B cell (primary cell): ENCODE measurements around the gene DDR2. TPM values are rescaled to one million over a fixed set of nuclear protein-coding genes. Genes with fewer than 3 reads are reported as not detected.

Experiments used
- ATAC-seq: fragments of 200-7000 bp; cut with Tn5 transposase; one replicate; pipeline ENCODE4 v1.10.0; 2021; ENCODE audit warnings: low read depth, mild to moderate bottlenecking, moderate number of reproducible peaks, moderate library complexity
- CTCF ChIA-PET: fragments of 350-600 bp; sonication (Branson Sonifier 250); formaldehyde crosslinking; loops from one replicate; lab custom pipeline; 2021; ENCODE audit warnings: antibody characterized with exemption, inconsistent platforms; lab: Charles Lee
- POLR2A ChIA-PET: fragments of 350-600 bp; sonication (Branson Sonifier 250); formaldehyde crosslinking; loops from one replicate; lab custom pipeline; 2021; ENCODE audit warnings: antibody characterized with exemption; lab: Charles Lee
- DNase-seq: peaks from one replicate; pipeline ENCODE4 v3.0.0; 2013
- H2AFZ ChIP-seq: 2 replicates; pipeline ENCODE4 v1.6.1; 2012; ENCODE audit warnings: mild to moderate bottlenecking, low read depth, low read length; ENCODE audit not compliant: insufficient read depth, poor library complexity, severe bottlenecking
- H3K27ac ChIP-seq, 2 donors: 1 replicate in 1 of 2; 2 replicates in 1 of 2; pipeline ENCODE4 v1.5.1; 2012 to 2013; ENCODE audit warnings: low read length in 2 of 2, mild to moderate bottlenecking in 2 of 2, moderate library complexity in 1 of 2
- H3K27me3 ChIP-seq, 4 experiments: fragments of 200-600 bp in 1 of 4; sonication (generic) in 1 of 4; replicated peaks in 1 of 4; 1 replicate in 2 of 4; 2 replicates in 2 of 4; pipeline versions ENCODE4 v1.6.1 to v1.7.0; 2013 to 2016; ENCODE audit warnings: low read length in 3 of 4, mild to moderate bottlenecking in 2 of 4, mixed read lengths in 1 of 4, moderate library complexity in 1 of 4; ENCODE audit not compliant: insufficient read depth in 4 of 4, control insufficient read depth in 3 of 4; ENCODE audit errors: control extremely low read depth in 1 of 4
- H3K36me3 ChIP-seq, 2 experiments: replicated peaks in 1 of 2; 1 replicate in 1 of 2; 2 replicates in 1 of 2; pipeline versions ENCODE4 v1.6.1 to v1.7.1; 2013; ENCODE audit warnings: low read length in 1 of 2; ENCODE audit not compliant: insufficient read depth in 2 of 2, control insufficient read depth in 1 of 2; ENCODE audit errors: control extremely low read depth in 1 of 2, extremely low read depth in 1 of 2
- H3K4me1 ChIP-seq, 2 donors: fragments of 200-600 bp in 1 of 2; sonication (generic) in 1 of 2; 1 replicate in 1 of 2; 2 replicates in 1 of 2; pipeline versions ENCODE4 v1.5.1 to v1.6.1; 2013 to 2017; ENCODE audit warnings: low read length in 2 of 2; ENCODE audit not compliant: control insufficient read depth in 2 of 2, insufficient read depth in 2 of 2
- H3K4me2 ChIP-seq: replicated peaks from 2 replicates; pipeline ENCODE3; 2012; ENCODE audit warnings: mild to moderate bottlenecking, low read depth, low read length; ENCODE audit not compliant: poor library complexity, severe bottlenecking
- H3K4me3 ChIP-seq, 5 experiments: fragments of 200-600 bp in 1 of 5; sonication (generic) in 1 of 5; 1 replicate in 3 of 5; 2 replicates in 2 of 5; pipeline versions ENCODE4 v1.5.1 to v1.7.0; 2011 to 2016; ENCODE audit warnings: low read length in 4 of 5, mild to moderate bottlenecking in 4 of 5, low read depth in 2 of 5, control low read depth in 1 of 5, moderate library complexity in 1 of 5; ENCODE audit not compliant: insufficient read depth in 1 of 5; ENCODE audit errors: control extremely low read depth in 1 of 5, extremely low read depth in 1 of 5
- H3K79me2 ChIP-seq: fragments of 200-600 bp; sonication (generic); one replicate; pipeline ENCODE4 v1.6.0; 2016; ENCODE audit warnings: low read length; ENCODE audit not compliant: control insufficient read depth, insufficient read depth
- H3K9ac ChIP-seq: fragments of 200-600 bp; sonication (generic); 2 replicates; pipeline ENCODE4 v1.6.1; 2017; ENCODE audit warnings: mild to moderate bottlenecking, low read length, moderate library complexity
- H3K9me3 ChIP-seq, 3 donors: one replicate each; pipeline versions ENCODE4 v1.6.1 to v1.7.1; 2013; ENCODE audit warnings: low read length in 2 of 3; ENCODE audit not compliant: control insufficient read depth in 2 of 3, insufficient read depth in 1 of 3; ENCODE audit errors: control extremely low read depth in 1 of 3
- H4K20me1 ChIP-seq: 2 replicates; pipeline ENCODE4 v1.6.0; 2012; ENCODE audit warnings: mild to moderate bottlenecking, low read length; ENCODE audit not compliant: insufficient read depth, control insufficient read depth, poor library complexity, severe bottlenecking
- H3K27ac Mint-ChIP-seq: one replicate; pipeline ENCODE4 v1.8.0; 2021; ENCODE audit warnings: mixed read lengths
- H3K27me3 Mint-ChIP-seq: one replicate; pipeline ENCODE4 v1.8.0; 2021; ENCODE audit warnings: mixed read lengths
- H3K4me1 Mint-ChIP-seq: one replicate; pipeline ENCODE4 v1.8.0; 2021; ENCODE audit warnings: mixed read lengths
- H3K4me3 Mint-ChIP-seq: one replicate; pipeline ENCODE4 v1.8.0; 2021; ENCODE audit warnings: mixed read lengths
- H3K9me3 Mint-ChIP-seq: one replicate; pipeline ENCODE4 v1.8.0; 2022; ENCODE audit warnings: mixed read lengths; ENCODE audit not compliant: insufficient read depth
- EZH2 ChIP-seq: IDR thresholded peaks from 2 replicates; pipeline ENCODE4 v1.6.1; 2012; ENCODE audit warnings: borderline replicate concordance, low read depth, mild to moderate bottlenecking, moderate library complexity, low read length; ENCODE audit not compliant: insufficient read depth, poor library complexity, severe bottlenecking
- WGBS: methylation state at CpG from one replicate; pipeline ENCODE4 v1.1.5; 2013; ENCODE audit warnings: missing lambda C conversion rate; ENCODE audit not compliant: insufficient coverage; 5-methylcytosine and 5-hydroxymethylcytosine counted together
- intact Hi-C: fragments of 100-400 bp; cut with micrococcal nuclease; formaldehyde crosslinking; loops from one replicate; pipeline ENCODE4 v1.10.0; 2022
- polyA plus RNA-seq: library from polyadenylated mRNA; depleted of rRNA; stranded (reverse); fragments of >200 nt; gene quantifications from 2 replicates; pipeline ENCODE4 v1.2.3, GENCODE V29; 2012
- total RNA-seq, 2 donors: library from RNA; stranded (reverse); fragments of 120-200 nt in 1 of 2; gene quantifications; 1 replicate in 1 of 2; 2 replicates in 1 of 2; pipeline versions ENCODE4 v1.2.3 to v1.2.4, GENCODE V29; 2013 to 2022
- TF ChIP-seq, protein P1 (sequence below): fragments of 200-600 bp; IDR thresholded peaks from one replicate; pipeline ENCODE4 v1.8.0; 2022; ENCODE audit warnings: antibody characterized with exemption, mild to moderate bottlenecking

DDR2 gene
- total and polyA plus RNA-seq, 2 donors (not counting 1 experiment from before 2014, with no cell fraction given) = 0.12 to 0.24 TPM

- no peaks in the 10 kb centered on the region for H3K4me1 Mint-ChIP-seq
- H4K20me1 ChIP-seq = no peaks in the 10 kb centered on the region
- H3K36me3 ChIP-seq = no peaks in the 10 kb centered on the region
- H3K27ac Mint-ChIP-seq = no peak overlapping the region
- H3K27ac ChIP-seq = no peak overlapping the region
- no peaks in the 10 kb centered on the region for H3K79me2 ChIP-seq
- TF ChIP-seq EZH2 = no peak
- TF ChIP-seq, protein P1, sequence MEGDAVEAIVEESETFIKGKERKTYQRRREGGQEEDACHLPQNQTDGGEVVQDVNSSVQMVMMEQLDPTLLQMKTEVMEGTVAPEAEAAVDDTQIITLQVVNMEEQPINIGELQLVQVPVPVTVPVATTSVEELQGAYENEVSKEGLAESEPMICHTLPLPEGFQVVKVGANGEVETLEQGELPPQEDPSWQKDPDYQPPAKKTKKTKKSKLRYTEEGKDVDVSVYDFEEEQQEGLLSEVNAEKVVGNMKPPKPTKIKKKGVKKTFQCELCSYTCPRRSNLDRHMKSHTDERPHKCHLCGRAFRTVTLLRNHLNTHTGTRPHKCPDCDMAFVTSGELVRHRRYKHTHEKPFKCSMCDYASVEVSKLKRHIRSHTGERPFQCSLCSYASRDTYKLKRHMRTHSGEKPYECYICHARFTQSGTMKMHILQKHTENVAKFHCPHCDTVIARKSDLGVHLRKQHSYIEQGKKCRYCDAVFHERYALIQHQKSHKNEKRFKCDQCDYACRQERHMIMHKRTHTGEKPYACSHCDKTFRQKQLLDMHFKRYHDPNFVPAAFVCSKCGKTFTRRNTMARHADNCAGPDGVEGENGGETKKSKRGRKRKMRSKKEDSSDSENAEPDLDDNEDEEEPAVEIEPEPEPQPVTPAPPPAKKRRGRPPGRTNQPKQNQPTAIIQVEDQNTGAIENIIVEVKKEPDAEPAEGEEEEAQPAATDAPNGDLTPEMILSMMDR = no peak
- CTCF ChIA-PET = no interaction called here
- H3K27me3 ChIP-seq = peaks cover 0 to 11% (median 2%) of the 10 kb centered on the region in 4 experiments
- no peak overlapping the region for H3K4me3 ChIP-seq
- no peak overlapping the region for H3K9ac ChIP-seq
- DNase-seq = no peak
- H3K4me2 ChIP-seq = no peak overlapping the region
- H3K9me3 ChIP-seq = peaks cover 1 to 16% (median 3%) of the 10 kb centered on the region in 3 donors
- H3K9me3 Mint-ChIP-seq = peaks cover 7% of the 10 kb centered on the region
- ATAC-seq = no peak
- no peaks in the 10 kb centered on the region for H3K4me1 ChIP-seq
- POLR2A ChIA-PET = no interaction called here
- H3K27me3 Mint-ChIP-seq = peaks cover 21% of the 10 kb centered on the region
- intact Hi-C loops = no loop called here
- H3K4me3 Mint-ChIP-seq = no peak overlapping the region
- no peak overlapping the region for H2AFZ ChIP-seq
Measured at GRCh38 chr1:162621256-162621655, 11.0 kb upstream of the DDR2 start.

GRCh38 chr1:162625679-162626078 is 6.6 kb upstream of the DDR2 start:
- Histone ChIP-seq H3K4me1 (no peaks in the 10 kb centered on the region), H3K79me2 (no peaks in the 10 kb centered on the region), H3K27me3 (peaks cover 0 to 11% (median 4%) of the 10 kb centered on the region in 4 experiments), H3K9me3 (no peaks in the 10 kb centered on the region), H3K4me2 (no peak overlapping the region), H3K9ac (no peak overlapping the region), H3K36me3 (no peaks in the 10 kb centered on the region), H4K20me1 (no peaks in the 10 kb centered on the region), H3K4me3 (no peak overlapping the region), H2AFZ (no peak overlapping the region), H3K27ac (no peak overlapping the region)
- no peaks in the 10 kb centered on the region for H3K9me3 Mint-ChIP-seq
- 80% methylated on average over 1 of the region's 2 CpGs for WGBS
- POLR2A ChIA-PET = no interaction called here
- H3K27me3 Mint-ChIP-seq = peaks cover 32% of the 10 kb centered on the region
- H3K27ac Mint-ChIP-seq = no peak overlapping the region
- no peak overlapping the region for H3K4me3 Mint-ChIP-seq
- no peak for DNase-seq
- H3K4me1 Mint-ChIP-seq = no peaks in the 10 kb centered on the region
- CTCF ChIA-PET = no interaction called here
- no peak for ATAC-seq
- TF ChIP-seq, protein P1 = no peak
- no peak for TF ChIP-seq EZH2
- intact Hi-C loops = loop anchor here (2.0 to 5.0 kb wide), 2 partner anchors 569 to 833 kb away; no protein-coding TSS in a partner anchor
